Measurements from ENCODE around the gene DNAJB12.
A peak's percentile ranks its signal among the peaks of the same experiment; 100 is the strongest.
"Not testable (repeated sequence)": the region's sequence is repeated elsewhere in the genome, so short reads cannot be mapped to it uniquely, and the experiment has no call there.

DNAJB12 gene

GRCh38 chr10:72354356-72355213 is at the start of gene DNAJB12:
TSS of gene DNAJB12 (minus strand) at chr10:72354919. CDS start at chr10:72354897, 22 bp downstream.
- peak; percentile 96 for DNase-seq
- H3K27me3 Mint-ChIP-seq: no peaks in the 10 kb centered on the region
- H3K4me3 Mint-ChIP-seq: peak within 1 kb of the TSS; percentile 99
- no peaks in the 10 kb centered on the region for H3K9me3 Mint-ChIP-seq
- peak within 1 kb of the TSS; percentile 100 for H3K27ac Mint-ChIP-seq
- H3K36me3 Mint-ChIP-seq (ENCODE audit: low read depth): peaks cover 48% of the 10 kb centered on the region
- peaks cover 41% of the 10 kb centered on the region for H3K4me1 Mint-ChIP-seq (ENCODE audit: low read depth)

- peaks cover 17% of the 10 kb centered on the region for H3K36me3 Mint-ChIP-seq (ENCODE audit: low read depth)
- not testable (repeated sequence) for H3K9me3 Mint-ChIP-seq; H3K27ac Mint-ChIP-seq; H3K4me3 Mint-ChIP-seq; H3K4me1 Mint-ChIP-seq (ENCODE audit: low read depth); DNase-seq; H3K27me3 Mint-ChIP-seq
These were observed 40.9 kb upstream of the DNAJB12 start for GRCh38 chr10:72395581-72395980.

- H3K9me3 Mint-ChIP-seq: peaks cover 2% of the 10 kb centered on the region
- H3K4me1 Mint-ChIP-seq (ENCODE audit: low read depth): peaks cover 3% of the 10 kb centered on the region
- peaks cover 9% of the 10 kb centered on the region for H3K36me3 Mint-ChIP-seq (ENCODE audit: low read depth)
- H3K27me3 Mint-ChIP-seq: no peaks in the 10 kb centered on the region
- H3K4me3 Mint-ChIP-seq: no peak overlapping the region
- DNase-seq: no peak
- no peak overlapping the region for H3K27ac Mint-ChIP-seq
These were observed 37.9 kb upstream of the DNAJB12 start for GRCh38 chr10:72392571-72392970.

- peaks cover 3% of the 10 kb centered on the region for H3K4me1 Mint-ChIP-seq (ENCODE audit: low read depth)
- H3K27ac Mint-ChIP-seq: no peak overlapping the region
- H3K36me3 Mint-ChIP-seq (ENCODE audit: low read depth): peaks cover 7% of the 10 kb centered on the region
- no peaks in the 10 kb centered on the region for H3K27me3 Mint-ChIP-seq
- no peak for DNase-seq
- H3K4me3 Mint-ChIP-seq: no peak overlapping the region
- H3K9me3 Mint-ChIP-seq: no peaks in the 10 kb centered on the region
These were observed 36.0 kb upstream of the DNAJB12 start for GRCh38 chr10:72390764-72391163.

- H3K9me3 Mint-ChIP-seq: no peaks in the 10 kb centered on the region
- no peaks in the 10 kb centered on the region for H3K27me3 Mint-ChIP-seq
- no peak overlapping the region for H3K27ac Mint-ChIP-seq
- DNase-seq: no peak
- peaks cover 3% of the 10 kb centered on the region for H3K4me1 Mint-ChIP-seq (ENCODE audit: low read depth)
- H3K36me3 Mint-ChIP-seq (ENCODE audit: low read depth): peaks cover 4% of the 10 kb centered on the region
- H3K4me3 Mint-ChIP-seq: no peak overlapping the region
These were observed 35.0 kb upstream of the DNAJB12 start for GRCh38 chr10:72389716-72390115.

GRCh38 chr10:72389014-72389413 is 34.3 kb upstream of the DNAJB12 start:
- Mint-ChIP-seq H3K27ac (no peak overlapping the region), H3K4me1 (ENCODE audit: low read depth) (peaks cover 3% of the 10 kb centered on the region), H3K9me3 (no peaks in the 10 kb centered on the region), H3K36me3 (ENCODE audit: low read depth) (peaks cover 4% of the 10 kb centered on the region), H3K4me3 (no peak overlapping the region), H3K27me3 (no peaks in the 10 kb centered on the region)
- DNase-seq: no peak

- peaks cover under 1% of the 10 kb centered on the region for H3K36me3 Mint-ChIP-seq (ENCODE audit: low read depth)
- DNase-seq: no peak
- H3K4me3 Mint-ChIP-seq: no peak overlapping the region
- H3K27ac Mint-ChIP-seq: no peak overlapping the region
- H3K27me3 Mint-ChIP-seq: no peaks in the 10 kb centered on the region
- H3K4me1 Mint-ChIP-seq (ENCODE audit: low read depth): peaks cover 3% of the 10 kb centered on the region
- H3K9me3 Mint-ChIP-seq: no peaks in the 10 kb centered on the region
These were observed 33.3 kb upstream of the DNAJB12 start for GRCh38 chr10:72388062-72388461.

- Mint-ChIP-seq H3K4me3 (no peak overlapping the region), H3K27ac (no peak overlapping the region), H3K27me3 (no peaks in the 10 kb centered on the region), H3K4me1 (ENCODE audit: low read depth) (peaks cover 3% of the 10 kb centered on the region), H3K9me3 (no peaks in the 10 kb centered on the region), H3K36me3 (ENCODE audit: low read depth) (no peaks in the 10 kb centered on the region)
- no peak for DNase-seq
These were observed 32.3 kb upstream of the DNAJB12 start for GRCh38 chr10:72386916-72387586.

GRCh38 chr10:72385724-72386123 is 31.0 kb upstream of the DNAJB12 start:
- H3K4me1 Mint-ChIP-seq (ENCODE audit: low read depth): peaks cover 3% of the 10 kb centered on the region
- no peaks in the 10 kb centered on the region for H3K9me3 Mint-ChIP-seq
- no peak overlapping the region for H3K4me3 Mint-ChIP-seq
- no peaks in the 10 kb centered on the region for H3K36me3 Mint-ChIP-seq (ENCODE audit: low read depth)
- DNase-seq: no peak
- H3K27ac Mint-ChIP-seq: no peak overlapping the region
- no peaks in the 10 kb centered on the region for H3K27me3 Mint-ChIP-seq

- not testable (repeated sequence) for H3K27ac Mint-ChIP-seq; DNase-seq; H3K9me3 Mint-ChIP-seq; H3K36me3 Mint-ChIP-seq (ENCODE audit: low read depth); H3K4me1 Mint-ChIP-seq (ENCODE audit: low read depth); H3K4me3 Mint-ChIP-seq; H3K27me3 Mint-ChIP-seq
These were observed 30.3 kb upstream of the DNAJB12 start for GRCh38 chr10:72384982-72385381.

GRCh38 chr10:72379776-72380175 is 25.1 kb upstream of the DNAJB12 start:
- no peaks in the 10 kb centered on the region for H3K27me3 Mint-ChIP-seq
- H3K27ac Mint-ChIP-seq: no peak overlapping the region
- H3K9me3 Mint-ChIP-seq: no peaks in the 10 kb centered on the region
- DNase-seq: no peak
- no peak overlapping the region for H3K4me3 Mint-ChIP-seq
- peaks cover 8% of the 10 kb centered on the region for H3K36me3 Mint-ChIP-seq (ENCODE audit: low read depth)
- peaks cover 7% of the 10 kb centered on the region for H3K4me1 Mint-ChIP-seq (ENCODE audit: low read depth)

GRCh38 chr10:72379062-72379461 is 24.3 kb upstream of the DNAJB12 start:
- H3K27ac Mint-ChIP-seq: peak overlapping the region; percentile 10
- H3K9me3 Mint-ChIP-seq: no peaks in the 10 kb centered on the region
- H3K4me3 Mint-ChIP-seq: no peak overlapping the region
- H3K4me1 Mint-ChIP-seq (ENCODE audit: low read depth): peaks cover 7% of the 10 kb centered on the region
- H3K36me3 Mint-ChIP-seq (ENCODE audit: low read depth): peaks cover 8% of the 10 kb centered on the region
- H3K27me3 Mint-ChIP-seq: no peaks in the 10 kb centered on the region
- no peak for DNase-seq

- peaks cover 8% of the 10 kb centered on the region for H3K4me1 Mint-ChIP-seq (ENCODE audit: low read depth)
- H3K27me3 Mint-ChIP-seq: no peaks in the 10 kb centered on the region
- no peak overlapping the region for H3K27ac Mint-ChIP-seq
- H3K9me3 Mint-ChIP-seq: no peaks in the 10 kb centered on the region
- peaks cover 12% of the 10 kb centered on the region for H3K36me3 Mint-ChIP-seq (ENCODE audit: low read depth)
- no peak for DNase-seq
- H3K4me3 Mint-ChIP-seq: no peak overlapping the region
These were observed 20.9 kb upstream of the DNAJB12 start for GRCh38 chr10:72375585-72375984.

GRCh38 chr10:72375173-72375572 is 20.5 kb upstream of the DNAJB12 start:
- Mint-ChIP-seq H3K36me3 (ENCODE audit: low read depth) (peaks cover 12% of the 10 kb centered on the region), H3K4me1 (ENCODE audit: low read depth) (peaks cover 12% of the 10 kb centered on the region), H3K27ac (no peak overlapping the region), H3K9me3 (no peaks in the 10 kb centered on the region), H3K27me3 (no peaks in the 10 kb centered on the region), H3K4me3 (no peak overlapping the region)
- no peak for DNase-seq

GRCh38 chr10:72370201-72370722 is 15.5 kb upstream of the DNAJB12 start:
- DNase-seq: no peak
- no peaks in the 10 kb centered on the region for H3K9me3 Mint-ChIP-seq
- H3K36me3 Mint-ChIP-seq (ENCODE audit: low read depth): peaks cover 19% of the 10 kb centered on the region
- peaks cover 12% of the 10 kb centered on the region for H3K4me1 Mint-ChIP-seq (ENCODE audit: low read depth)
- peak overlapping the region; percentile 81 for H3K27ac Mint-ChIP-seq
- no peak overlapping the region for H3K4me3 Mint-ChIP-seq
- H3K27me3 Mint-ChIP-seq: no peaks in the 10 kb centered on the region

Data from activated T-cell treated with anti-CD3 and anti-CD28 coated beads, Interleukin-2, amount 50 U/mL, for 24 hours (primary cell).